Measurements from ENCODE around the gene SPOCK2.

GRCh38 chr10:72087392-72087968, 871 bp downstream of the SPOCK2 start:
- TF ChIP-seq CTCF (IDR thresholded peaks at IDR 0.05): no peak
- no peak for TF ChIP-seq POLR2A (IDR thresholded peaks at IDR 0.05)

All from lower leg skin (tissue), 3 donors.